Upper lobe of right lung (tissue), 1 donor: ENCODE data around the gene GPC4. TPM values are rescaled to one million over a fixed set of nuclear protein-coding genes. Genes with fewer than 3 reads are reported as not detected.
A peak's percentile ranks its signal among the peaks of the same experiment; 100 is the strongest.
"Not testable (repeated sequence)": the region's sequence is repeated elsewhere in the genome, so short reads cannot be mapped to it uniquely, and the experiment has no call there.

ENCODE experiments used
- ATAC-seq: fragments of 200-7000 bp; cut with Tn5 transposase; one replicate; pipeline ENCODE4 v1.9.1; 2020; ENCODE audit warnings: mild to moderate bottlenecking, moderate library complexity
- DNase-seq: peaks from one replicate; pipeline ENCODE4 v3.0.0-alpha.2; 2020
- H3K27ac ChIP-seq: fragments of 200-600 bp; one replicate; pipeline ENCODE4 v1.8.0; 2022
- H3K27me3 ChIP-seq: fragments of 200-600 bp; one replicate; pipeline ENCODE4 v1.8.0; 2022; ENCODE audit warnings: mild to moderate bottlenecking
- H3K36me3 ChIP-seq: fragments of 200-600 bp; one replicate; pipeline ENCODE4 v1.8.0; 2022
- H3K4me1 ChIP-seq: fragments of 200-600 bp; one replicate; pipeline ENCODE4 v1.8.0; 2022
- H3K4me3 ChIP-seq: fragments of 200-600 bp; one replicate; pipeline ENCODE4 v1.8.0; 2022; ENCODE audit warnings: mild to moderate bottlenecking
- H3K9me3 ChIP-seq: fragments of 200-600 bp; one replicate; pipeline ENCODE4 v1.8.0; 2022
- intact Hi-C: fragments of 100-400 bp; cut with DNase I; formaldehyde crosslinking; loops from one replicate; pipeline ENCODE4 v1.11.0; 2022
- total RNA-seq: library from RNA; stranded (reverse); fragmentation: NEBNext Ultra II Directional; extraction: Animal tissue kit (Norgen Biotek cat#: 25700); gene quantifications from one replicate; pipeline ENCODE4 v1.2.1, GENCODE V29; 2021
- TF ChIP-seq, protein P1 (sequence below): fragments of 200-600 bp; IDR thresholded peaks from one replicate; pipeline ENCODE4 v1.8.0; 2022; ENCODE audit warnings: antibody characterized with exemption
- donor health status: DM: no; HTN: yes; CAD: no; lungs with severe emphysema.

The GPC4 gene
- total RNA-seq, 1 donor from 2014 or later = 55.5 TPM

- no peak for DNase-seq
- no peak for ATAC-seq
- intact Hi-C loops = no loop called here
- H3K27ac ChIP-seq = no peak overlapping the region
- TF ChIP-seq, protein P1, sequence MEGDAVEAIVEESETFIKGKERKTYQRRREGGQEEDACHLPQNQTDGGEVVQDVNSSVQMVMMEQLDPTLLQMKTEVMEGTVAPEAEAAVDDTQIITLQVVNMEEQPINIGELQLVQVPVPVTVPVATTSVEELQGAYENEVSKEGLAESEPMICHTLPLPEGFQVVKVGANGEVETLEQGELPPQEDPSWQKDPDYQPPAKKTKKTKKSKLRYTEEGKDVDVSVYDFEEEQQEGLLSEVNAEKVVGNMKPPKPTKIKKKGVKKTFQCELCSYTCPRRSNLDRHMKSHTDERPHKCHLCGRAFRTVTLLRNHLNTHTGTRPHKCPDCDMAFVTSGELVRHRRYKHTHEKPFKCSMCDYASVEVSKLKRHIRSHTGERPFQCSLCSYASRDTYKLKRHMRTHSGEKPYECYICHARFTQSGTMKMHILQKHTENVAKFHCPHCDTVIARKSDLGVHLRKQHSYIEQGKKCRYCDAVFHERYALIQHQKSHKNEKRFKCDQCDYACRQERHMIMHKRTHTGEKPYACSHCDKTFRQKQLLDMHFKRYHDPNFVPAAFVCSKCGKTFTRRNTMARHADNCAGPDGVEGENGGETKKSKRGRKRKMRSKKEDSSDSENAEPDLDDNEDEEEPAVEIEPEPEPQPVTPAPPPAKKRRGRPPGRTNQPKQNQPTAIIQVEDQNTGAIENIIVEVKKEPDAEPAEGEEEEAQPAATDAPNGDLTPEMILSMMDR = no peak
- H3K36me3 ChIP-seq = no peaks in the 10 kb centered on the region
- no peaks in the 10 kb centered on the region for H3K27me3 ChIP-seq
- no peaks in the 10 kb centered on the region for H3K4me1 ChIP-seq
- no peaks in the 10 kb centered on the region for H3K9me3 ChIP-seq
- no peak overlapping the region for H3K4me3 ChIP-seq
Observed at GRCh38 chrX:133332737-133333136, 82.6 kb downstream of the GPC4 start.

DNA sequence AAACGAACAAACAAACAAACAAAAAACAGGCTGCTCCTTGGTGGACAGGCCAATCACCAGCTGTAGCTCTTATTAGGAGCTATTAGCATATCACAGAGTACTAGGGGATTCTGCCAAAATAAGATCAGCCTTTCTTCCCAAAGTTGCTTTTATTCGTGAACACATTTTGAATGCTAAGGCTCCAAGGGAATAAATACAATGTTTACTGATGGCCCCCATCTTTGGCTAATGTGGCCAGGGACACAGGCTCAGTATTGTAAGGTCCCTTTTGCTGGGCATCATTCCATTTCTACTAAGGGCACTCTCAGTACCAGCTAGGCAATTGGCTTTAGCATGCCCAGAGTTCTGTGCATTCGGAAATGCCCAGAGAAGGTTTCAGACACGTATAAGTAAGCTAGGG is 84.3 kb downstream of the GPC4 start:
- H3K27ac ChIP-seq = no peak overlapping the region
- ATAC-seq (no peak), DNase-seq (no peak)
- H3K4me1 ChIP-seq = no peaks in the 10 kb centered on the region
- H3K36me3 ChIP-seq = no peaks in the 10 kb centered on the region
- intact Hi-C loops = no loop called here
- no peaks in the 10 kb centered on the region for H3K27me3 ChIP-seq
- TF ChIP-seq, protein P1 = no peak
- H3K9me3 ChIP-seq = no peaks in the 10 kb centered on the region
- no peak overlapping the region for H3K4me3 ChIP-seq

- Histone ChIP-seq H3K27ac (no peak overlapping the region), H3K4me3 (no peak overlapping the region), H3K9me3 (no peaks in the 10 kb centered on the region), H3K4me1 (no peaks in the 10 kb centered on the region), H3K27me3 (no peaks in the 10 kb centered on the region), H3K36me3 (no peaks in the 10 kb centered on the region)
- intact Hi-C loops = no loop called here
- TF ChIP-seq, protein P1 = no peak
- DNase-seq = no peak
- ATAC-seq = no peak
Observed at GRCh38 chrX:133325422-133325821, 89.9 kb downstream of the GPC4 start.

DNA sequence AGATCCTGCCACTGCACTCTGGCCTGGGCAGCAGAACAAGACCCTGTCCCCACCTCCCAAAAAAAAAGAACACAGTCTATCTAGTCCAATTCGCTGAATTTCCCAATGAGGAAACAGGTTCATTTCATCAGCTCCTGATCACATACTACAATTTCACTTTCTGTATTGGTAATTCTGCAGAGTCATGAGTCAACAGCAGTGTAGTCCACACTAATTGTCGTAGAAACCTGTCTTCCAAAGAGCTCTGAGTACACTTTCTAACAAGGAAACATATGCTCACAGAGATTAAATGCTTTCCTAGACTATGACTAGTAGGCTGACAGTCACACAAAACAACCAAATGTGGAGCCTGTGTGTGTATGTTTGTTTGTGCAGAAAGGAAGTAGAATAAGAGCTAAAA is 91.9 kb downstream of the GPC4 start:
- no peak for DNase-seq
- no peak overlapping the region for H3K27ac ChIP-seq

DNA sequence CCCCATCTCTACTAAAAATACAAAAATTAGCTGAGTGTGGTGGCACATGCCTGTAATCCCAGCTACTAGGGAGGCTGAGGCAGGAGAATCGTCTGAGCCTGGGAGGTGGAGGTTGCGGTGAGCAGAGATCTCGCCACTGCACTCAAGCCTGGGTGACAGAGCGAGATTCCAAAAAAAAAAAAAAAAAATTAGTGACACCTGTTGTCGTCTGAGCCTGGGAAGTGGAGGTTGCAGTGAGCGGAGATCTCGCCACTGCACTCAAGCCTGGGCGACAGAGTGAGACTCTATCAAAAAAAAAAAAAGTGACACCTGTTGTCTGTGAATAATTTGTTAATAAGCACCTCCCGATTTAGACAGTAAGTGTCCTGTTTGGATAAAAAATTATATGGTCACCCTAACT is 93.0 kb downstream of the GPC4 start:
- H3K4me3 ChIP-seq, ATAC-seq, H3K4me1 ChIP-seq, H3K27me3 ChIP-seq, intact Hi-C loops, H3K36me3 ChIP-seq, H3K9me3 ChIP-seq, DNase-seq, H3K27ac ChIP-seq: not testable (repeated sequence)

More for the DNA sequence above, 91.9 kb downstream of the GPC4 start:
- TF ChIP-seq, protein P1 = no peak
- Histone ChIP-seq H3K4me3 (no peak overlapping the region), H3K36me3 (no peaks in the 10 kb centered on the region), H3K27me3 (no peaks in the 10 kb centered on the region), H3K4me1 (no peaks in the 10 kb centered on the region), H3K9me3 (no peaks in the 10 kb centered on the region)
- intact Hi-C loops = no loop called here
- ATAC-seq = peak; percentile 40

- Histone ChIP-seq H3K27ac (no peak overlapping the region), H3K27me3 (no peaks in the 10 kb centered on the region), H3K36me3 (no peaks in the 10 kb centered on the region), H3K4me3 (no peak overlapping the region), H3K4me1 (no peaks in the 10 kb centered on the region), H3K9me3 (no peaks in the 10 kb centered on the region)
- TF ChIP-seq, protein P1 = no peak
- intact Hi-C loops = no loop called here
- DNase-seq = no peak
- ATAC-seq = no peak
Observed at GRCh38 chrX:133321451-133321850, 93.8 kb downstream of the GPC4 start.
